Left cardiac atrium (tissue), 2 donors: Measurements from ENCODE around the gene OR51B5. TPM values are rescaled to one million over a fixed set of nuclear protein-coding genes. Genes with fewer than 3 reads are reported as not detected.

Experiments used
- total RNA-seq, 2 donors: library from RNA; stranded (reverse); fragmentation: NEBNext Ultra II Directional; extraction: Animal tissue kit (Norgen Biotek cat#: 25700); gene quantifications; one replicate each; pipeline ENCODE4 v1.2.1, GENCODE V29; 2021
- donor health status: DM: no; HTN: yes; CAD: no; lungs with severe emphysema.
- donor health status: DM: yes; HTN: yes; CAD: no.

OR51B5 gene
- total RNA-seq, 2 donors from 2014 or later, result not detected

Other genes with a start within 250 kb of the OR51B5 start
- gene OR52A5, start 205.2 kb downstream of the OR51B5 start, total RNA-seq, result not detected
- not detected for gene OR52A1, start 188.8 kb downstream of the OR51B5 start, total RNA-seq
- gene OR51V1, start 142.8 kb downstream of the OR51B5 start, total RNA-seq, result not detected
- 100 to 1,000 TPM in 1 of 2 donors, 10 to 100 TPM in 1; 77.3 to 264 TPM for gene HBB, start 116.5 kb downstream of the OR51B5 start, total RNA-seq
- not detected for gene HBD, start 109.0 kb downstream of the OR51B5 start, total RNA-seq
- gene HBG1, start 93.7 kb downstream of the OR51B5 start, total RNA-seq, result not detected
- gene HBG2, start 88.7 kb downstream of the OR51B5 start, total RNA-seq, result not detected
- not detected for gene HBE1, start 73.6 kb downstream of the OR51B5 start, total RNA-seq
- gene OR51B4, start 41.6 kb downstream of the OR51B5 start, total RNA-seq, result not detected
- gene OR51B2, start 19.2 kb downstream of the OR51B5 start, total RNA-seq, result not detected
- gene OR51B6, start 8.0 kb upstream of the OR51B5 start, total RNA-seq, result not detected
- gene OR51M1, start 40.3 kb upstream of the OR51B5 start, total RNA-seq, result not detected
- gene OR51Q1, start 78.6 kb upstream of the OR51B5 start, total RNA-seq, result not detected
- not detected for gene OR51I1, start 98.0 kb upstream of the OR51B5 start, total RNA-seq
- gene OR51I2, start 105.8 kb upstream of the OR51B5 start, total RNA-seq, result not detected
- not detected for gene OR52D1, start 145.2 kb upstream of the OR51B5 start, total RNA-seq
- gene UBQLN3, start 166.4 kb upstream of the OR51B5 start, total RNA-seq, result under 1 TPM; 0.13 to 0.15 TPM
- under 1 TPM; 0.12 to 0.16 TPM for gene UBQLNL, start 173.2 kb upstream of the OR51B5 start, total RNA-seq
- gene OR52H1, start 205.0 kb upstream of the OR51B5 start, total RNA-seq, result not detected
- not detected for gene OR52B6, start 237.4 kb upstream of the OR51B5 start, total RNA-seq